Brain microvascular endothelial cell (primary cell): ENCODE results near the gene GUK1.

Experiments
- DNase-seq: peaks from one replicate; pipeline ENCODE4 v3.0.0-alpha.2; 2020
- H3K27ac ChIP-seq: fragments of 250-450 bp; sonication (Bioruptor Pico); 2 replicates; pipeline ENCODE4 v1.5.1; 2020; ENCODE audit warnings: mild to moderate bottlenecking, moderate library complexity
- H3K27me3 ChIP-seq: fragments of 250-450 bp; sonication (Bioruptor Pico); replicated peaks from 2 replicates; pipeline ENCODE4 v1.5.1; 2020; ENCODE audit warnings: mild to moderate bottlenecking
- H3K36me3 ChIP-seq: fragments of 250-450 bp; sonication (Bioruptor Pico); replicated peaks from 2 replicates; pipeline ENCODE4 v1.5.1; 2020; ENCODE audit warnings: mild to moderate bottlenecking
- H3K4me3 ChIP-seq: 2 replicates; pipeline ENCODE4 v1.5.1; 2011; ENCODE audit warnings: low read depth, mild to moderate bottlenecking, control low read depth, low read length, moderate library complexity
- in situ Hi-C: cut with HindIII; loops from 2 replicates; pipeline ENCODE4 v1.10.0; 2017; ENCODE audit warnings: low sequenced_read_pairs, low pct_ligation_motif_present
- TF ChIP-seq, protein P1 (sequence below): IDR thresholded peaks from 2 replicates; pipeline ENCODE4 v1.5.1; 2011; ENCODE audit warnings: low read depth, mild to moderate bottlenecking, moderate library complexity, low read length, control low read depth, inconsistent platforms; ENCODE audit errors: missing control alignments

GUK1 gene

DNA sequence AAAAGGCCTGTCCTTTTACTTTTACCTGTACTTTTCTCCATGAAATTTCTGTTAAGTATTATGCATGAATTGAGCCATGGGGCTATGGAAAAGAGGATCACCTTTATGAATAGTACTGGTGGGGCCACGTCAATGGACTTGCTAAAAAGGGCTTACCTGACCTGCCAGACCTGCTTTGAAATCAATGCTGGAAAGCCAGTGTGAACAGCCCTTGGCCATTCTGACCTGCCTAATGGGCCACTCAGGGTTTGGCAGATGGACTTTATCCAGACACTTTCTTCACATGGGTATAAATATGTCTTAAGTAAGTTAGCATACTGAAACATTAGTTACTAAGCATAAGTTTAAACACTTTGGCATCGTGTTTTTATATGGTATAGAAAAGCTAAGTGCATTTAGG, 8.3 kb upstream of the GUK1 start:
- Histone ChIP-seq H3K36me3 (no peaks in the 10 kb centered on the region), H3K27me3 (peaks cover 4% of the 10 kb centered on the region), H3K4me3 (no peak overlapping the region), H3K27ac (no peak overlapping the region)
- DNase-seq, result no peak
- TF ChIP-seq, protein P1, sequence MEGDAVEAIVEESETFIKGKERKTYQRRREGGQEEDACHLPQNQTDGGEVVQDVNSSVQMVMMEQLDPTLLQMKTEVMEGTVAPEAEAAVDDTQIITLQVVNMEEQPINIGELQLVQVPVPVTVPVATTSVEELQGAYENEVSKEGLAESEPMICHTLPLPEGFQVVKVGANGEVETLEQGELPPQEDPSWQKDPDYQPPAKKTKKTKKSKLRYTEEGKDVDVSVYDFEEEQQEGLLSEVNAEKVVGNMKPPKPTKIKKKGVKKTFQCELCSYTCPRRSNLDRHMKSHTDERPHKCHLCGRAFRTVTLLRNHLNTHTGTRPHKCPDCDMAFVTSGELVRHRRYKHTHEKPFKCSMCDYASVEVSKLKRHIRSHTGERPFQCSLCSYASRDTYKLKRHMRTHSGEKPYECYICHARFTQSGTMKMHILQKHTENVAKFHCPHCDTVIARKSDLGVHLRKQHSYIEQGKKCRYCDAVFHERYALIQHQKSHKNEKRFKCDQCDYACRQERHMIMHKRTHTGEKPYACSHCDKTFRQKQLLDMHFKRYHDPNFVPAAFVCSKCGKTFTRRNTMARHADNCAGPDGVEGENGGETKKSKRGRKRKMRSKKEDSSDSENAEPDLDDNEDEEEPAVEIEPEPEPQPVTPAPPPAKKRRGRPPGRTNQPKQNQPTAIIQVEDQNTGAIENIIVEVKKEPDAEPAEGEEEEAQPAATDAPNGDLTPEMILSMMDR, result no peak
- in situ Hi-C loops, result no loop called here

DNA sequence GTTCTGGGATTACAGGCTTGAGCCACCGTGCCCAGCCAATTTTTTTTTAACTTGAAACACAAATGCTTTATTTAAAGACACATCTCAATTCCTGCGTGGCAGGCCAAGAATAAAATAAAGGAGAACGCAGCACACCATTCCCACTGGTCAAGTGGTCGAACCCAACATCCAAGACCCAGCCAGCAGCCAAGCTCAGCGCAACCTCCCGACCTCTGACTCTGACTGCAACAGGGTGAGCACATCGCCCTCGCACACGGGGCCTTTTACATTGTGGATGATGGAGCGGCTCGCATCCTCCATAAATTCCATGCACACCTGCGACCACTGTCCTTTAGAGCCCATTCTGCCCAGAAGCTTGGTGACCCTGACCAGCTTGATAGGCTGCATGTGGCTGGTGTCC, 5.5 kb upstream of the GUK1 start:
- Histone ChIP-seq H3K4me3 (no peak overlapping the region), H3K27ac (no peak overlapping the region), H3K27me3 (peaks cover 4% of the 10 kb centered on the region), H3K36me3 (no peaks in the 10 kb centered on the region)
- in situ Hi-C loops, result no loop called here
- DNase-seq, result no peak
- TF ChIP-seq, protein P1, result no peak

DNA sequence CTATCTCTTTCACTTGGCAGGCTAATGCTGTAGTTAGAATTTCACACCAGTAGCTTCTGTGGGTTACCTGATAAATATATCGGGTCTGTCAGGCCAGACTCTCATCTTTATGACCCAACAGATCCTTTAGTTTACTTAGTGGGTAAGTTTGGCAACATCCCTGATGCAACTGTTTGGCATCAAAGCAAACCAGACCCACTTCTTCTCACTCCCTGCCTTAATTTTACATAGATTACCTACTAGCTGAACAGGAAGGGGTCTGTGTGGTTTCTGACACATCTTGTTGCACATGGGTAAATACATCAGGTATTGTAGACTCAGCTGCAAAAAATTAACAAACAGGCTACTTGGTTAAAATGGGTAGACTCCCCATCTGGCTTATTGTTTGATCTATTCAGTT, 3.2 kb upstream of the GUK1 start:
- H3K27ac ChIP-seq, result no peak overlapping the region
- H3K27me3 ChIP-seq, result peaks cover 4% of the 10 kb centered on the region
- TF ChIP-seq, protein P1, result no peak
- DNase-seq, result no peak
- H3K36me3 ChIP-seq, result peaks cover 1% of the 10 kb centered on the region
- no peak overlapping the region for H3K4me3 ChIP-seq
- in situ Hi-C loops, result no loop called here

DNA sequence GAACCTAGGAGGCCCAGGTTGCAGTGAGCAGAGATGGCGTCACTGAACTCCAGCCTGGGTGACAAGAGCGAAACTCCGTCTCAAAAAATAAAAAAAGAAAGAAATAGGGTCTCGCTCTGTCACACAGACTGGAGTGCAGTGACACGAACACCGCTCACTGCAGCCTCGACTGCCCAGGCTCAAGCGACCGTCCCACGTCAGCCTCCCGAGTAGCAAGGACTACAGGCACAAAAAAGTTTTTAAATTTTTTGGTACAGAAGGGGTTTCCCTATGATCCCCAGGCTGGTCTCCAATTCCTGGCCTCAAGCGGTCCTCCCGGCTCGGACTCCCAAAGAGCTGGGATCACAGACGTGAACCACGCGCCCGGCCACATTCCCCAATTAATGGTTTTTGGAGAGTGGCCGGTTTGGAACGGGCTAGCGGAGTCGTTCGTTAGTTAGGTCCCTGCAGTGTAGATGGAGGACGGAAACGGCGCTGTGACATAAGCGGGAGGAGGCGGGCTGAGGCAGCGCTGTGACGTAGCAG, 611 bp upstream of the GUK1 start:
- H3K27ac ChIP-seq, result peak overlapping the region; percentile 89
- peaks cover 5% of the 10 kb centered on the region for H3K36me3 ChIP-seq
- in situ Hi-C loops, result no loop called here
- DNase-seq, result no peak
- peaks cover 4% of the 10 kb centered on the region for H3K27me3 ChIP-seq
- peak overlapping the region; percentile 93 for H3K4me3 ChIP-seq
- TF ChIP-seq, protein P1, result no peak

DNA sequence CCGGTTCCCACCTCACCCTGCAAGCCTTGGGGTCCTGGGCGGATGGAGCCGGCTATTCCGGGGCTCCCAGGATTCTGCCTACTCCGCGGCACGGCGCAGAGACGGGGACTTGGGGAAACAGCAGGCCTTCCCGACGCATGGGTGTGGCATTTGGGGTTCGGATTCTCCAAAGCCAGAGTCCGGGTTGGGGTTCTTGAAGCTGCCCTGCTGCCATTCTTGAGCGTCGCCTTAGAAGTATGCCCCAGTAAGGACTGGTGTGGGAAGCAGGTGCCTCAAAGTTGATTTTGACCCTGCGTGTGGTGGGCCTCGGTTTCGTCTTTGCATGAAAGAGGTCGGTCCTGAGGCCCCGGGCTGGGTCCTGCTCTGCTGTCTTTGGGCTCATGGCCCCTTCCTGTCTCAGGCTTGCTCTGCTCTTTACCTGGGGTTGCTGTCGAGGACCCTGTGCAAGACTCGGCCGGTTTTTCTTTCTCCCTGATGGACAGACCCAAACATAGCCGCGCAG, 696 bp downstream of the GUK1 start:
- Histone ChIP-seq H3K4me3 (peak overlapping the region; percentile 93), H3K36me3 (peaks cover 5% of the 10 kb centered on the region), H3K27ac (peak overlapping the region; percentile 89), H3K27me3 (peaks cover 4% of the 10 kb centered on the region)
- no peak for DNase-seq
- in situ Hi-C loops, result no loop called here
- TF ChIP-seq, protein P1, result no peak
